ENCODE measurements around the gene SFXN5.

The SFXN5 gene

GRCh38 chr2:73004466-73004865 is 67.0 kb downstream of the SFXN5 start:
- TF ChIP-seq CTCF (IDR thresholded peaks at IDR 0.05; ENCODE audit: insufficient read depth, low read length, missing control alignments), result no peak
- POLR2A ChIA-PET, result no interaction called here
- H3K4me3 ChIP-seq (ENCODE audit: low read depth, low read length), result no peak overlapping the region
- CTCF ChIA-PET, result interaction anchor here (1.5 to 6.3 kb wide), 5 partner anchors 9 to 208 kb away, joined by 3 to 47 read pairs (median 8); no protein-coding TSS in a partner anchor
- DNase-seq (ENCODE audit: low read depth, low spot score), result no peak

GRCh38 chr2:73003027-73003426 is 68.5 kb downstream of the SFXN5 start:
- no peak overlapping the region for H3K4me3 ChIP-seq (ENCODE audit: low read depth, low read length)
- DNase-seq (ENCODE audit: low read depth, low spot score), result no peak
- CTCF ChIA-PET, result interaction anchor here (0.9 to 4.0 kb wide), 5 partner anchors 8 to 174 kb away, joined by 3 to 19 read pairs (median 4); no protein-coding TSS in a partner anchor
- POLR2A ChIA-PET, result no interaction called here
- TF ChIP-seq CTCF (IDR thresholded peaks at IDR 0.05; ENCODE audit: insufficient read depth, low read length, missing control alignments), result no peak

- H3K4me3 ChIP-seq (ENCODE audit: low read depth, low read length), result no peak overlapping the region
- ChIA-PET CTCF (interaction anchor here (10.8 kb wide), 1 partner anchor 156 kb away, joined by 129 read pairs; no protein-coding TSS in a partner anchor), POLR2A (no interaction called here)
- no peak for TF ChIP-seq CTCF (IDR thresholded peaks at IDR 0.05; ENCODE audit: insufficient read depth, low read length, missing control alignments)
- no peak for DNase-seq (ENCODE audit: low read depth, low spot score)
Measured at GRCh38 chr2:73000808-73001570, 70.5 kb downstream of the SFXN5 start.

GRCh38 chr2:72999729-73000725 is 71.5 kb downstream of the SFXN5 start:
- CTCF ChIA-PET, result interaction anchor here (0.6 to 10.8 kb wide), 11 partner anchors 9 to 1645 kb away, joined by 3 to 129 read pairs (median 4); no protein-coding TSS in a partner anchor
- no peak for DNase-seq (ENCODE audit: low read depth, low spot score)
- no peak overlapping the region for H3K4me3 ChIP-seq (ENCODE audit: low read depth, low read length)
- no peak for TF ChIP-seq CTCF (IDR thresholded peaks at IDR 0.05; ENCODE audit: insufficient read depth, low read length, missing control alignments)
- POLR2A ChIA-PET, result no interaction called here

- no peak overlapping the region for H3K4me3 ChIP-seq (ENCODE audit: low read depth, low read length)
- TF ChIP-seq CTCF (IDR thresholded peaks at IDR 0.05; ENCODE audit: insufficient read depth, low read length, missing control alignments), result no peak
- DNase-seq (ENCODE audit: low read depth, low spot score), result no peak
- ChIA-PET CTCF (interaction anchor here (1.0 to 10.8 kb wide), 5 partner anchors 25 to 214 kb away, joined by 3 to 129 read pairs (median 4); no protein-coding TSS in a partner anchor), POLR2A (no interaction called here)
Measured at GRCh38 chr2:72998724-72999123, 72.8 kb downstream of the SFXN5 start.

Data from AG04449 (cell line).